Aorta (tissue), 5 donors: ENCODE results near the gene PLCB1. TPM values are rescaled to one million over a fixed set of nuclear protein-coding genes. Genes with fewer than 3 reads are reported as not detected.

Experiments
- ATAC-seq: fragments of 200-7000 bp; cut with Tn5 transposase; one replicate; pipeline ENCODE4 v1.9.1; 2022; ENCODE audit warnings: moderate library complexity; ENCODE audit not compliant: low FRiP score
- DNase-seq, 2 donors: peaks; one replicate each; pipeline ENCODE4 v3.0.0-alpha.2; 2020
- H3K27ac ChIP-seq, 2 donors: one replicate each; pipeline ENCODE4 v1.5.1; 2013; ENCODE audit warnings: low read length in 2 of 2, mild to moderate bottlenecking in 2 of 2, moderate library complexity in 2 of 2, control low read depth in 1 of 2, inconsistent platforms in 1 of 2, low read depth in 1 of 2
- H3K27me3 ChIP-seq, 2 donors: one replicate each; pipeline ENCODE4 v1.6.1; 2013; ENCODE audit warnings: control low read depth in 1 of 2, low read length in 1 of 2, mild to moderate bottlenecking in 1 of 2, moderate library complexity in 1 of 2; ENCODE audit not compliant: insufficient read depth in 2 of 2, control insufficient read depth in 1 of 2
- H3K36me3 ChIP-seq, 2 donors: one replicate each; pipeline ENCODE4 v1.6.1; 2013; ENCODE audit warnings: control low read depth in 1 of 2, low read length in 1 of 2, mild to moderate bottlenecking in 1 of 2; ENCODE audit not compliant: insufficient read depth in 2 of 2, control insufficient read depth in 1 of 2
- H3K4me1 ChIP-seq, 2 donors: one replicate each; pipeline ENCODE4 v1.6.1; 2013; ENCODE audit warnings: low read length in 2 of 2, control low read depth in 1 of 2, mild to moderate bottlenecking in 1 of 2, moderate library complexity in 1 of 2; ENCODE audit not compliant: insufficient read depth in 2 of 2, control insufficient read depth in 1 of 2
- H3K4me3 ChIP-seq, 2 donors: one replicate each; pipeline ENCODE4 v1.5.1; 2013; ENCODE audit warnings: low read length in 2 of 2, control low read depth in 1 of 2, mild to moderate bottlenecking in 1 of 2
- H3K9me3 ChIP-seq: one replicate; pipeline ENCODE4 v1.6.1; 2013; ENCODE audit warnings: mild to moderate bottlenecking, low read length; ENCODE audit not compliant: control insufficient read depth
- WGBS, 2 donors: extraction: QIAGEN DNeasy Blood & Tissue Kit; methylation state at CpG; one replicate each; pipeline ENCODE4 v1.1.7; 2013; 5-methylcytosine and 5-hydroxymethylcytosine counted together
- intact Hi-C, 2 donors: fragments of 100-400 bp; cut with DNase I; formaldehyde crosslinking; loops; one replicate each; pipeline versions ENCODE4 v1.14.2 to v1.15.0; 2022
- polyA plus RNA-seq, 2 donors: library from polyadenylated mRNA; stranded (reverse); fragments of 200-250 nt; gene quantifications; one replicate each; pipeline ENCODE4 v1.2.3, GENCODE V29; 2013
- total RNA-seq, 2 donors: library from RNA; stranded (reverse); fragmentation: NEBNext Ultra II Directional; extraction: Animal tissue kit (Norgen Biotek cat#: 25700); gene quantifications; one replicate each; pipeline ENCODE4 v1.2.1, GENCODE V29; 2021
- donor health status: healthy with polysubstance abuse.
- donor health status: Bipolar disorder and iron deficiency.
- donor health status: DM: no; HTN: no; CAD: no.
- donor health status: DM: no; HTN: no; CAD: no.
- donor health status: DM: yes; HTN: yes; CAD: no.

Gene PLCB1
- total and polyA plus RNA-seq, 4 donors, result 1.4 to 35.0 (median 6.6) TPM

DNA sequence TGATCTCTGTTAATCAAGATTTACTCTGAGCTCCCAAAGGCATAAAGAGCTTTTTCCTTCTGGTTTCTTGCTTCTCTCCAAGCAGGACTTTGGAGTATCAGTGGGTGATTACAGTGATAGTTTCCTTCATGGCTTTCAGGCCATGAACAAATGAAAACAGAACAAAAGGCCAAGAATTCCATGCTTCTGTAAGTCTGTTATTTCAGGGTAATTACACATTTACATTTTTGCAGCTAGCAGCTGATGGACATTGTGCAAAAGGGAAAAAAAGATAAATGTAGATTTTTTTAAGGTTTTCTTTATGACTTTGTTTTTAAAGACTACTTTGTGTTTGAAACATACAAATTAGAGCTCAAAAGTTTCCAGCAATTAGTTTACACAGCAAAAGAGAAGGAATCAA lies 441.6 kb downstream of the PLCB1 start:
- Histone ChIP-seq H3K27ac (no peak overlapping the region), H3K4me3 (no peak overlapping the region), H3K27me3 (no peaks in the 10 kb centered on the region), H3K4me1 (no peaks in the 10 kb centered on the region), H3K9me3 (peaks cover 2% of the 10 kb centered on the region), H3K36me3 (no peaks in the 10 kb centered on the region)
- no peak for DNase-seq
- no peak for ATAC-seq
- intact Hi-C loops, result no loop called here

DNA sequence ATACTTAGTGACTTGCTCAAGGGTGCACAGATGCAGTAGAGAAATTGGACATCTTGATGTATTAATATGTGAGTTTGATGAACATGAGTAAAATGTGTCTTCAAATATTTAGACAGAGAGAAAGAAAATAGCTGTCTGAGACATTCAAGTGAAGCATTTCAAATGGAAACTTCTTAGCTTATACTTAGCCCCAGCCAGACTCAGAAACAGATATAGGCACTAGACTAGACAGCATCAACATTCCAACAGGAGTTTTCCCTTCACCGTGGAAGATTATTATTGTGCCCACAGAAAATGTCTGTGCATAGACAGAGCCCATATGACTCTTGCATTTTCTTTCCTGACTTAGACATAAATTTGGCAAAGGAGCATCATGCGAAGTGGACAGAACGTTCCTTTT lies 443.0 kb downstream of the PLCB1 start:
- no peaks in the 10 kb centered on the region for H3K36me3 ChIP-seq
- H3K4me1 ChIP-seq, result no peaks in the 10 kb centered on the region
- H3K4me3 ChIP-seq, result no peak overlapping the region
- no peak for ATAC-seq
- H3K27ac ChIP-seq, result no peak overlapping the region
- WGBS, 2 donors, result 65 to 70% methylated on average over 3 of the region's 3 CpGs
- no peaks in the 10 kb centered on the region for H3K27me3 ChIP-seq
- intact Hi-C loops, result no loop called here
- DNase-seq, result no peak
- H3K9me3 ChIP-seq, result no peaks in the 10 kb centered on the region

DNA sequence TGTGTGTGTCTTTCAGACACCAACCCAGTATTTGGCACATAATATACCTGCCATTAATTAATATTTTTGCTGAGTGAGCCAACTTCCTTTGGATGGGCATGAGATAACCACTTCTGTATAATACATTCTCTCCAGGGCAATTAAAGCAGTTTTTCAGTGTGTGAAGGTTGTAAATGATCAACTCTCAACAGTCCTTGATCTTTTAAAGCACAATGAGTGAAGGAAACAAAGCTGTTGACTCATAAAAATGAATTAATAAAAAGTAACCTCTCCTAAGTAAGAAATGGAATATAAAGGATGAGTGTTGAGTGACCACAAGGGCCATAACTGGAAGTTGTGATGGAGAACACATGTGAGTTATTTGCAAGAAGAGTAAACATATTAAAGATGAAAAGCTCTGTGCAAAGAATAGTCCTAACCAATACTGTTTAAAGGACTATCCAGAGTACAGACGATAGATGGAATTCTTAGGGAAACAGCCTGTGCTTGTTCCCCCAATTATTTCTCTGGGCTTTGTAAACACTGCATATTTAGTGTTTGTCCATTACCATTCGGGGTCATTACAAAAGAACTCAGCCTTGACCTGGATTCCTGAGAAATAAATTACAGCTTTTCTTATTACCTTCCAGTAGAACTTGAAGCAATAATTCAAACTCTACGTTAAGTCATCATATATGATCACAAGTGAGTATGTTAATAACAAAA lies 446.2 kb downstream of the PLCB1 start:
- ATAC-seq (no peak), DNase-seq (no peak)
- intact Hi-C loops, result no loop called here
- H3K4me3 ChIP-seq, result no peak overlapping the region
- H3K36me3 ChIP-seq, result no peaks in the 10 kb centered on the region
- 81 to 82% methylated on average over 3 of the region's 3 CpGs for WGBS, 2 donors
- H3K9me3 ChIP-seq, result no peaks in the 10 kb centered on the region
- H3K27me3 ChIP-seq, result no peaks in the 10 kb centered on the region
- no peak overlapping the region for H3K27ac ChIP-seq
- no peaks in the 10 kb centered on the region for H3K4me1 ChIP-seq

DNA sequence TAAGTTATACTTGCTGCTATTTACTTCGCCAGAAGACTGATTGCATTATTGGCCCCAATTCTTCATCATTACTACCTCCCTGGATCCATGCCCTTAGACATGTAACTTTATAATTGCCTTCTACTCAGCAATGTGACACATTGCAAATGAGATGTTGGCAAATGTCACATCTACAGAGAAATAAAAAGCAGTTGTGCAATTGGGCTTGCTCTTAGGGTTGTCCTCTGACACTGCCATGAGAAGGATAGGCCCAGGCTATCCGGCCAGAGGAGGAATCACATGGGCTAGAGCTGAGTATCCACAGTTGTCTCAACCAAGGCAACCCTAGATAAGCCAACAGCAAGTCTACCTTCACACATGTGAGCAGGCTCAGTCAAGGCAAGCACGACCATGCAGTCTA lies 447.0 kb downstream of the PLCB1 start:
- Histone ChIP-seq H3K27me3 (no peaks in the 10 kb centered on the region), H3K36me3 (no peaks in the 10 kb centered on the region), H3K9me3 (no peaks in the 10 kb centered on the region), H3K27ac (no peak overlapping the region), H3K4me3 (no peak overlapping the region), H3K4me1 (no peaks in the 10 kb centered on the region)
- WGBS, 2 donors, result 92% methylated on average over 3 of the region's 3 CpGs
- ATAC-seq, result peak; percentile 56
- intact Hi-C loops, result no loop called here
- DNase-seq, result no peak

- no peaks in the 10 kb centered on the region for H3K27me3 ChIP-seq
- DNase-seq (no peak), ATAC-seq (no peak)
- WGBS, 2 donors, result 95 to 98% methylated on average over 3 of the region's 3 CpGs
- intact Hi-C loops, result no loop called here
- no peaks in the 10 kb centered on the region for H3K4me1 ChIP-seq
- no peak overlapping the region for H3K4me3 ChIP-seq
- no peak overlapping the region for H3K27ac ChIP-seq
- H3K9me3 ChIP-seq, result no peaks in the 10 kb centered on the region
- no peaks in the 10 kb centered on the region for H3K36me3 ChIP-seq
Observed at GRCh38 chr20:8581446-8582183, 449.5 kb downstream of the PLCB1 start.

DNA sequence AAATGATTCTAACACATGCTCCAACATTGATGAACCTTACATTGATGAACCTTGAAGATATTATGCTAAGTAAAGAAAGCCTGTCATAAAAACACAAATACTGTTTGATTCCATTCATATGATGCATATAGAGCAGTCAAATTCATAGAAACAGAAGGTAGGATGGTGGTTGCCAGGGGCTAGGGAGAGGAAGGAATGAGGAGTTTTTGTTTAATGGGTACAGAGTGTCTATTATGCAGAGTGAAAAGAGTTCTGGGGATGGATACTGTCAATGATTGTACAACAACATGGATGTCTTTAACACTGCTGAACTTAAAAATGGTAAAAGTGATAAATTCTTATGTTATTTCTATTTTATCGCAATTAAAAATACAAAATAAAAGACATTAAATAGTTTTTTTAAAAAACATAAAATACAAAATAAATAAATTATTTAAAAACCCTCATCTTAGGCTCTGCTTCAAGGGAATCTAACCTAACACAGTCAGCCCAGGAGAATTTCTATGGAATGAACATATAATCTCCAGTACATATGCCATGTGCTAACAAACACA lies 451.0 kb downstream of the PLCB1 start:
- WGBS, 2 donors, result 98 to 100% methylated on average over 1 of the region's 1 CpG

GRCh38 chr20:8583566-8584043 lies 451.5 kb downstream of the PLCB1 start:
- ATAC-seq (no peak), DNase-seq (no peak)
- no peak overlapping the region for H3K4me3 ChIP-seq
- H3K27ac ChIP-seq, result no peak overlapping the region
- no peaks in the 10 kb centered on the region for H3K9me3 ChIP-seq
- intact Hi-C loops, result no loop called here
- WGBS, 2 donors, result 67 to 71% methylated on average over 7 of the region's 7 CpGs
- H3K4me1 ChIP-seq, result no peaks in the 10 kb centered on the region
- no peaks in the 10 kb centered on the region for H3K27me3 ChIP-seq
- H3K36me3 ChIP-seq, result no peaks in the 10 kb centered on the region

More for the DNA sequence above, 451.0 kb downstream of the PLCB1 start:
- no peaks in the 10 kb centered on the region for H3K4me1 ChIP-seq
- ATAC-seq (no peak), DNase-seq (no peak)
- no peak overlapping the region for H3K27ac ChIP-seq
- no peak overlapping the region for H3K4me3 ChIP-seq
- intact Hi-C loops, result no loop called here
- H3K9me3 ChIP-seq, result no peaks in the 10 kb centered on the region
- H3K36me3 ChIP-seq, result no peaks in the 10 kb centered on the region
- no peaks in the 10 kb centered on the region for H3K27me3 ChIP-seq

GRCh38 chr20:8587251-8587650 lies 455.2 kb downstream of the PLCB1 start:
- Histone ChIP-seq H3K27ac (no peak overlapping the region), H3K4me1 (no peaks in the 10 kb centered on the region), H3K27me3 (no peaks in the 10 kb centered on the region), H3K4me3 (no peak overlapping the region), H3K36me3 (no peaks in the 10 kb centered on the region), H3K9me3 (no peaks in the 10 kb centered on the region)
- ATAC-seq, result no peak
- intact Hi-C loops, result no loop called here
- 47 to 58% methylated on average over 1 of the region's 1 CpG for WGBS, 2 donors
- DNase-seq, result no peak

GRCh38 chr20:8587810-8588209 lies 455.7 kb downstream of the PLCB1 start:
- H3K27ac ChIP-seq, result no peak overlapping the region
- no peaks in the 10 kb centered on the region for H3K36me3 ChIP-seq
- H3K4me3 ChIP-seq, result no peak overlapping the region
- no peak for DNase-seq
- H3K9me3 ChIP-seq, result no peaks in the 10 kb centered on the region
- H3K4me1 ChIP-seq, result no peaks in the 10 kb centered on the region
- 85 to 89% methylated on average over 3 of the region's 3 CpGs for WGBS, 2 donors
- ATAC-seq, result no peak
- intact Hi-C loops, result no loop called here
- H3K27me3 ChIP-seq, result no peaks in the 10 kb centered on the region
